Right lobe of liver (tissue), 4 donors: ENCODE measurements around the gene GRIN2C.

ENCODE experiments used
- CTCF ChIP-seq, 4 donors: fragments of 200-600 bp in 3 of 4; fragments of 450-650 bp in 1 of 4; IDR thresholded peaks; one replicate each; pipeline versions ENCODE4 v1.5.1 to v1.8.0; 2016 to 2022; ENCODE audit warnings: antibody characterized with exemption in 4 of 4, mild to moderate bottlenecking in 2 of 4
- POLR2A ChIP-seq: fragments of 450-650 bp; IDR thresholded peaks from one replicate; pipeline ENCODE4 v1.6.1; 2017; ENCODE audit warnings: antibody characterized with exemption, mild to moderate bottlenecking
- donor health status: DM: no; HTN: no; CAD: no.
- donor health status: DM: no; HTN: no; CAD: no.
- donor health status: DM: no; HTN: yes; CAD: no.

DNA sequence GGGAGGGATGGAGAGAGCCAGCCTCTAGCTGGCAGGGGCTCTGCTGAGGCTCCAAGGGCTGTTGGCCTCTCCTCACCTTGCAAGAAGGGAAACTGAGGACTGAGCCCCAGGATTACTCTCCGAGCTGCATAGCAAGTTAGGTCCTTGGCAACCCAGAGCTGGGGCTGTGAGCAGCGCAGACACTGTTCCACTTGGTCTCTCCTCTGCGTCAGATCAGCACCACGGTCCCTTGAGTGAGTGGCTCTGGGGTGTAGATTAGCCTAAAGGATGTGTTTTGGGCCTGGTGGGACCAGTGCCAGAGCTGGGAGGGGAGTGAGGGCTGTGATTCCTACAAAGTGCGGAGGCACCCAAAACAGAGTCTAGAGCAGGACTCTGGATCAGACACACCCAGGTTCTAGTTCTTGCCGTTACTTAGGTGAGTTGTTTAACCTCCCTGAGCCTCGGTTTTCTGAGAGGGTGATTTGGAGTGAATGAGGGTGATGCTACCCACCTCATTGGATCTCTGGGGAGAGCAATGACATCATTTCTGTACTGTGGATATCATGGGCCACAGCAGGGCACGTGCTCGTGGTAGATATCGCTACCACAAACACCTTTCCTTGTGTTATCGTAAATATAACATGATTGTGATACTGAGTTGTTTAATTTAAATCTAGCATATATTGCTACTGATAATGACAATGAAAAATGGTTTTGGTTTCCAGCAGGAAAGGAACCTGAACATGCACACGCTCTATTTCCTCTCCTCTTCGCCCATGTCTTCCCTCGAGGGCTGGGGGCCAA is 41.9 kb upstream of the GRIN2C start:
- no peak for TF ChIP-seq CTCF (IDR thresholded peaks at IDR 0.05)
- TF ChIP-seq POLR2A: no peak
